Stimulated activated CD4-positive, alpha-beta T cell treated with anti-CD3 and anti-CD28 coated beads, Interleukin-12 subunit alpha, Interleukin-12 subunit beta, amount 100 ng/mL, for 4 hours (primary cell): ENCODE measurements around the gene COL10A1.

Source experiments
- DNase-seq: peaks from one replicate; pipeline ENCODE4 v3.0.0-alpha.2; 2020

The COL10A1 gene

DNA sequence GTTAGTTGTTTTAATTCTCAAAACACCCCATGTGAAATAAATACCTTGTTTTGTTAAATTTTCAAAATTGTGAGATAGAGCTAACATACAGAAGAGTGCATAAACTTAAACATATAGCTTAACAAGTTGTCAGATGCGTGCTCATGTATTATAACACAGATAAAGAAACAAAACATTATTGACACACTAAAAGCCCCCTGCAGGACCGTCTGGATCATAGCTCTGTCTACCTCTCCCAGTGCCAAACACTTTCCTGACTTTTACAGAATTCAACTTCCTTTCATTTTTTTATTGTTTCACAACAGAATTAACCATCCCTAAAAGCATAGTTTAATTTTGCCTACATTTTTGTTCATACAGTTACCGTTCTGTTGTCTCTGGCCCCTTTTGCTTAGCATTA is 47.4 kb downstream of the COL10A1 start:
- DNase-seq: no peak

DNA sequence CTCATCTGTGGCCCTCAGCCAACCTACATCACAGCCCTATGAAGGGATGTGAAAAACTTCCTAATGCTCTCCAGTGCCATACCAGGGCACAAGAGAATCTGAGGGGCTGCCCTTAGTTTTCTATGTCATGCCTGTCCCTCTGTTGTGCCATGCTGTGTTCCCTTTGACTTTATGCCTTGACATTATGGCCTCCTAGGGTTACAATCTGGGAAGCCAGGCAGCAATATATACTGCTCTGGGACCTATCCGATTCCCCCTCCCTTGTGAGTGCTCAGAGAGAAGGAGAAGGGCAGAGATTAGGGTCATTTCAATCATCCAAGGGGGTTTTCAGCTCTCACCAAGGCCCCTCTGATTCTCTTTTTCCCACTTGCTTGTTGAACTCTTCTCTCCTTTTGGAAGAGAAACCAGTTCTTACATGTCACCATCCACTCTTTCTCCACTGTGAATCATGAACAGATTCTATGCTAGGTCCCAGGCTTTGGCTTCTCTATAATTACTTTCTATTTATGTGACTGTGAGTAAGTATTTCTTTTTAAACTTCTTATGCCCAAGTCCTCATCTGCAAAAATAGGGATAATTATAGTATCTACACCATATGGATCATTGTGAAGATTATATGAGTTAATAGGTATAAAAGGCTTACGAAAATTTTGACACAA is 51.1 kb downstream of the COL10A1 start:
- DNase-seq: no peak

DNA sequence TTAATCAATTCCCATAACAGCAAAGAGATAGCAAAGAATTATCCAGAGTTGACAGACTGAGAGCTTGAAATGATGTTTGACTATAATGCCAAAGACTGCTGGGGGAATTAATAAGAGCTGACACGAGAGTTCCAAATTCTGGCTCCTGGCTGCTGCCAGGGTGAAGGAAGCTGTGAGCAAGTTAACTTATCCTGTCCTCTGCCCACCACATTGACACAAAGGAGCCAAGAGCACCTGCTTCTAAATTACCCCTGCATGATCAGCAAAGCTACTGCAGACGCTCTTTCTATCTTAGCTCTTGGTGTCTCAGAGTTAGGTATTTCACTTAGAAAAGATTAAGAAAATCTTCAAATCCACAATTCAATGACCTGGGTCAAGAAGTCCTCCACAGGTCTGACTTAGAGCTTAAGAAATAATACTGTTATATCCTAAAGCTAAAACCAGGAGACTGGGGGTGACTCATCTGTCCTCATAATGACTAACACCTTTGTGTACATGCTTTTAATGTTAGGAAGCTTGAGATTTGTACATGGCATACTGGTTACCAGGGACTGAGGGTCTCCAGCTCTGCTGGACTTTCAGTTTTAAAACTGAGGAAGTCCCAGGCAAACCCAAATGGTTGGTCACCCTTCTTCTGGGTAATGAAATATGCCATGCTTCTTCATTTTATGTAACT is 52.0 kb downstream of the COL10A1 start:
- DNase-seq: no peak

DNA sequence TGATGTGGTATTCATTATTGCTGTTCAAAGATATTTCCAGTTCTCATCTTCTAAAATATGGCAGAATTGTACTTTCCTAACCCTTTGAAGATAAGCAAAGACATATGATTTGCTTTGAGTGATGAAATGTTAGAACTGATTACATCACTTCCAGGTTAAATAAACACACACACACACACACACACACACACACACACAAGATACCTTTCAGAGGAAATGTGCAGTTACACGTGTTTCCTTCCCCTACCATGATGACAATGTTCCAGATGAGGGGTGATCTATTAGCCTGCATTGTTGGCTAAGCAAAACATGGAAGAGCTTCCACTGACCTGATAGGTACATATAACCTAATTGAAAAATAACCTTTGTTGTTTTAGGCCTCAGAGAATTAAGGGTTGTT is 53.6 kb downstream of the COL10A1 start:
- DNase-seq: no peak

DNA sequence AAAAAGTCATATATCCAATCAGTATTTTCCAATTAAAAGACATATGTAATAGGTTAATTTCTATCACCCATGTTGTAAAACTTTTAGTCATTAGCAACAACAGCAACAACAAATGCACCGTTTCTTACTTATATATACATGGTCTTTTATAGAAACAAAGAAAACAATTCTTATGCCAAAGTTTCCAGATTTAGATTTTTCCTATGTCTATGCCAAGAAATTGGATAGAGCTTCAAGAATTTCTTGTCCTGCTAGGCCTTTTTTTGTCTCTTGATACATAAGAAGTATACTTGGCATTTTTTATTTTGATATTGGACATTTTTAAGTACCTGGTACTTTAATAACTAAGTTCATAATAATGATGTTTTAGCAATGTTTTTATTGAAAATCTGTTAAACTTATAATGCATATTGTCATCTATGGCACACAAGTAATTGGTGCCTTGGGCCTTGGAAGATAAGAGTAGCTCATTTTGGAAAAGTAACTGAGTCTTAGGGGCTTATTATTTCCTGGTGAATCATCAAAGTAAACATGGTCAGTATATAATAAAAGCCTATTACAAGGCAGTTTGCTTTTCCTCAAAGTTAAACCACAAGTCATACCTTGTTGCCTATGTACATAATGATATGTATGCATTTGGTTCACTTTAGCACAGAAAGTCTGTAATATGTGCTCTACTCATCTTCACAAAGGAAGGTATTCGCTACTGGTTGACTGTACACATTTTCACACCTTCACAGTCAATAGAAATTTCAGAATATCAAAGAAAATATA is 55.1 kb downstream of the COL10A1 start:
- DNase-seq: no peak

DNA sequence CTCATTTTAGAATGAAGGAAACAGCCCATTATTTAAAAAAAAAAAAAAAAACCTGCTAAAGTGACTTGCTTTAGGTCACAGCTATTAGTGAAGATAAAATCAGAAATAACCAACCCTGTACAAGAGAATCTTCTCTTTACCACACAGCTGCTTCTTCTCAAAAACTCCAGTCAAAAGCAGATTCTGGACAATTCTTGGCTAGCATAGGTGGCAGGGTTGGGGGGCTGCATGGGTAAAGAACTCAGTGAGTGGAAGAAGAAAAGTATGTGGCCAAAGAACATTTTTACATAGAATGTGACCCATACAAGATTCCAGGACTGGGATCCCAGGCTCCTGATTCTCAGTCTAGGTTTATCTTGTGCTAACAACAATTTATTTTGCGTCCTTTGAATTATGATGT is 55.8 kb downstream of the COL10A1 start:
- DNase-seq: no peak
